Gastroesophageal sphincter (tissue), 3 donors: ENCODE data around the gene MCF2L2.

Source experiments
- EP300 ChIP-seq: sonication (generic); formaldehyde crosslinking; IDR thresholded peaks from one replicate; pipeline ENCODE4 v1.6.1; 2017; ENCODE audit warnings: antibody characterized with exemption, mild to moderate bottlenecking
- POLR2A ChIP-seq, 2 donors: fragments of 450-650 bp; IDR thresholded peaks; one replicate each; pipeline ENCODE4 v1.6.1; 2017; ENCODE audit warnings: antibody characterized with exemption in 2 of 2, mild to moderate bottlenecking in 2 of 2, moderate library complexity in 1 of 2
- POLR2AphosphoS5 ChIP-seq: sonication (generic); formaldehyde crosslinking; IDR thresholded peaks from one replicate; pipeline ENCODE4 v1.6.1; 2017; ENCODE audit warnings: antibody characterized with exemption
- TF ChIP-seq, protein P1 (sequence below), 4 experiments: fragments of 200-600 bp in 2 of 4; fragments of 450-650 bp in 2 of 4; sonication (generic) in 1 of 4; IDR thresholded peaks; one replicate each; pipeline ENCODE4 v1.5.1; 2017 to 2019; ENCODE audit warnings: antibody characterized with exemption in 4 of 4, mild to moderate bottlenecking in 2 of 4, moderate library complexity in 2 of 4

DNA sequence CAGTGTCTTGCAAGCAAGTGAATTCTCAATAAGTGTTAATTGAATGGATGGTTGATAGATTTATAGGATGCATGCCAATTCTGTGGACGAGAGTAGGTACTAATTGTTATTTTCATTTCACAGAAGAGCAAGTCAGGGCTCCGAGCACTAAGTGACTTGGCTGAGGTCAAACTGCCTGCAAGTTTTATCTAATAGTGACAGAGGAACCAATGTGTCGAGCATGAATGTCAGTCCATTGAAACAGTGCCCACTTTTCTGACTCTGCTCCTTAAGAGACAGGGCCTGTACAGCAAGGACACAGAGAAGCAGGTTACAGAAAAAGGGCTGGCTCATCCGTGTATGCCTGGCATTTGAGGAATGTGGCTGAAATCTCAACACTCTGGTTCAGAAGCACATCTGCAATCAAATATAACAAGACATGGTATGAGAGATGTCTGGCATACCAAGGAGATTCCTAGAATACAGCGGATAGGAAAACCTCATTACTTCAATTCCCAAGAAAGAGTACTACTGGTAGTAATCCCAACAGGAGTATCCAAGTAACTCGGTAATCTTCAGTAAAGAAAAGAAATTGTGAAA is 181.3 kb downstream of the MCF2L2 start:
- TF ChIP-seq, protein P1, sequence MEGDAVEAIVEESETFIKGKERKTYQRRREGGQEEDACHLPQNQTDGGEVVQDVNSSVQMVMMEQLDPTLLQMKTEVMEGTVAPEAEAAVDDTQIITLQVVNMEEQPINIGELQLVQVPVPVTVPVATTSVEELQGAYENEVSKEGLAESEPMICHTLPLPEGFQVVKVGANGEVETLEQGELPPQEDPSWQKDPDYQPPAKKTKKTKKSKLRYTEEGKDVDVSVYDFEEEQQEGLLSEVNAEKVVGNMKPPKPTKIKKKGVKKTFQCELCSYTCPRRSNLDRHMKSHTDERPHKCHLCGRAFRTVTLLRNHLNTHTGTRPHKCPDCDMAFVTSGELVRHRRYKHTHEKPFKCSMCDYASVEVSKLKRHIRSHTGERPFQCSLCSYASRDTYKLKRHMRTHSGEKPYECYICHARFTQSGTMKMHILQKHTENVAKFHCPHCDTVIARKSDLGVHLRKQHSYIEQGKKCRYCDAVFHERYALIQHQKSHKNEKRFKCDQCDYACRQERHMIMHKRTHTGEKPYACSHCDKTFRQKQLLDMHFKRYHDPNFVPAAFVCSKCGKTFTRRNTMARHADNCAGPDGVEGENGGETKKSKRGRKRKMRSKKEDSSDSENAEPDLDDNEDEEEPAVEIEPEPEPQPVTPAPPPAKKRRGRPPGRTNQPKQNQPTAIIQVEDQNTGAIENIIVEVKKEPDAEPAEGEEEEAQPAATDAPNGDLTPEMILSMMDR (IDR thresholded peaks at IDR 0.05), result no peak
- TF ChIP-seq POLR2AphosphoS5 (no peak), POLR2A (IDR thresholded peaks at IDR 0.05) (no peak), EP300 (no peak)
